ENCODE data around the gene NLN. TPM values are rescaled to one million over a fixed set of nuclear protein-coding genes. Genes with fewer than 3 reads are reported as not detected.

NLN gene
- total RNA-seq, 1 experiment from 2014 or later, result 34.8 TPM

DNA sequence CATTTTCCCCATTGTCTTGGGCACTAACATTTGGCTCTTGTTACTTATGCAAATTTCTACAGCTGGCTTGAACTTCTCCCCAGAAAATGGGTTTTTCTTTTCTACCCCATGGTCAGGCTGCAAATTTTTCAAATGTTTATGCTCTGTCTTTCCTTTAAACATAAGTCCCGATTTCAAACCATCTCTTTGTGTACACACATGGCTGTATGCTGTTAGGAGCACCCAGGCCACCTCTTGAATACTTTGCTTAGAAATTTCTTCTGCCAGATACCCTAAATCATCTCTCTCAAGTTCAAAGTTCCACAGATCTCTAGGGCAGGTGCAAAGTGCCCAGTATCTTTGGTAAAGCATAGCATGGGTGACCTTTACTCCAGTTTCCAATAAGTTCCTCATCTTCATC is 45.6 kb downstream of the NLN start:
- H3K4me3 ChIP-seq (ENCODE audit: low read depth, low read length), result no peak overlapping the region
- Mint-ChIP-seq H3K36me3 (ENCODE audit: insufficient read depth, unreplicated experiment) (peaks cover 21% of the 10 kb centered on the region), H3K27me3 (ENCODE audit: insufficient read depth, unreplicated experiment) (no peaks in the 10 kb centered on the region), H3K4me3 (ENCODE audit: unreplicated experiment) (no peak overlapping the region), H3K9me3 (ENCODE audit: unreplicated experiment) (peaks cover 12% of the 10 kb centered on the region), H3K4me1 (ENCODE audit: low read depth, unreplicated experiment) (no peaks in the 10 kb centered on the region), H3K27ac (ENCODE audit: unreplicated experiment) (no peak overlapping the region)
- POLR2A ChIA-PET, result no interaction called here
- no peaks in the 10 kb centered on the region; the same call in 1 of the 2 replicates for H3K36me3 ChIP-seq (ENCODE audit: control insufficient read depth, insufficient read depth, low read length)
- intact Hi-C loops (cut with micrococcal nuclease; ENCODE audit: unreplicated experiment), result no loop called here
- no peak for DNase-seq
- no peaks in the 10 kb centered on the region for H3K9me3 ChIP-seq
- H3K27me3 ChIP-seq (replicated peaks; ENCODE audit: control insufficient read depth, insufficient read depth, low read length), result no peaks in the 10 kb centered on the region
- TF ChIP-seq, protein P1, sequence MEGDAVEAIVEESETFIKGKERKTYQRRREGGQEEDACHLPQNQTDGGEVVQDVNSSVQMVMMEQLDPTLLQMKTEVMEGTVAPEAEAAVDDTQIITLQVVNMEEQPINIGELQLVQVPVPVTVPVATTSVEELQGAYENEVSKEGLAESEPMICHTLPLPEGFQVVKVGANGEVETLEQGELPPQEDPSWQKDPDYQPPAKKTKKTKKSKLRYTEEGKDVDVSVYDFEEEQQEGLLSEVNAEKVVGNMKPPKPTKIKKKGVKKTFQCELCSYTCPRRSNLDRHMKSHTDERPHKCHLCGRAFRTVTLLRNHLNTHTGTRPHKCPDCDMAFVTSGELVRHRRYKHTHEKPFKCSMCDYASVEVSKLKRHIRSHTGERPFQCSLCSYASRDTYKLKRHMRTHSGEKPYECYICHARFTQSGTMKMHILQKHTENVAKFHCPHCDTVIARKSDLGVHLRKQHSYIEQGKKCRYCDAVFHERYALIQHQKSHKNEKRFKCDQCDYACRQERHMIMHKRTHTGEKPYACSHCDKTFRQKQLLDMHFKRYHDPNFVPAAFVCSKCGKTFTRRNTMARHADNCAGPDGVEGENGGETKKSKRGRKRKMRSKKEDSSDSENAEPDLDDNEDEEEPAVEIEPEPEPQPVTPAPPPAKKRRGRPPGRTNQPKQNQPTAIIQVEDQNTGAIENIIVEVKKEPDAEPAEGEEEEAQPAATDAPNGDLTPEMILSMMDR (IDR thresholded peaks at IDR 0.05; ENCODE audit: insufficient read depth in 1 of 2, low read depth in 1 of 2, low read length in 1 of 2, severe bottlenecking in 1 of 2, unreplicated experiment in 1 of 2), result no peak
- no peaks in the 10 kb centered on the region for H3K4me1 ChIP-seq
- no TSS peak for BruUV-seq (replicated peaks)
- CTCF ChIA-PET, result no interaction called here

DNA sequence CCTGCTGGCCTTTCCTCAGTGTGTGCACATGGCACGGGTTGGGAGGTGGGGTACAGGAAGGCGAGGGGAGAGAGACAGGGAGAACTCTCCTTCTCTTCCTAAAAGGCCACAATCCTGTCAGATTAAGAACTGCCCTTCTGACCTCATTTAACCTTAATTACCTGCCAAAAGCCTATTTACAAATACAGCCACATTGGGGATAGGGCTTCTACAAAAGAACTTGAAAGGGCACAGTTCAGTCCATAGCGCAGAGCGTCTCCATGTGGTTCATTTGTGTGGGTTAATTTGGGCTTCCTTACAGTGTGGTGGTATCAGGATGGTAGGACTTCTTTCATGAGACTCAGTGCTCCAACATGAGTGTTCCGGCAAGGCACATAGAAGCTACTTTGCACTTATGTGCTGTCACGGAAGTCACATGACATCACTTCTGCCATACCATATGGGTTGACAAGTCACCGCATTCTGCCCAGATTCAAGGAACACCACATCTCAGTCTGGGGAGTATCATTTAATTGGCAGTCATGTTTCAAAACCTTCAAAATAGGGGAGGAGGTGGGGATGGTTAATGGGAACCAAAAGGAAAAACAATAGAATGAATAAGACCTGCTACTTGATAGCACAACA is 46.8 kb downstream of the NLN start:
- intact Hi-C loops (cut with micrococcal nuclease; ENCODE audit: unreplicated experiment), result no loop called here
- no TSS peak for BruUV-seq (replicated peaks)
- no peak overlapping the region for H3K27ac Mint-ChIP-seq (ENCODE audit: unreplicated experiment)

GRCh38 chr5:65769539-65769938 is 47.5 kb downstream of the NLN start:
- peaks cover 12% of the 10 kb centered on the region for H3K9me3 Mint-ChIP-seq (ENCODE audit: unreplicated experiment)
- POLR2A ChIA-PET, result no interaction called here
- no peak for DNase-seq

More for the DNA sequence above, 46.8 kb downstream of the NLN start:
- TF ChIP-seq, protein P1 (IDR thresholded peaks at IDR 0.05; ENCODE audit: insufficient read depth in 1 of 2, low read depth in 1 of 2, low read length in 1 of 2, severe bottlenecking in 1 of 2, unreplicated experiment in 1 of 2), result no peak
- H3K9me3 ChIP-seq, result no peaks in the 10 kb centered on the region
- Mint-ChIP-seq H3K27me3 (ENCODE audit: insufficient read depth, unreplicated experiment) (no peaks in the 10 kb centered on the region), H3K4me3 (ENCODE audit: unreplicated experiment) (no peak overlapping the region), H3K9me3 (ENCODE audit: unreplicated experiment) (peaks cover 12% of the 10 kb centered on the region), H3K36me3 (ENCODE audit: insufficient read depth, unreplicated experiment) (peaks cover 15% of the 10 kb centered on the region), H3K4me1 (ENCODE audit: low read depth, unreplicated experiment) (no peaks in the 10 kb centered on the region)
- no peaks in the 10 kb centered on the region; the same call in 1 of the 2 replicates for H3K36me3 ChIP-seq (ENCODE audit: control insufficient read depth, insufficient read depth, low read length)
- ChIA-PET POLR2A (no interaction called here), CTCF (no interaction called here)
- no peaks in the 10 kb centered on the region for H3K4me1 ChIP-seq
- no peaks in the 10 kb centered on the region for H3K27me3 ChIP-seq (replicated peaks; ENCODE audit: control insufficient read depth, insufficient read depth, low read length)
- H3K4me3 ChIP-seq (ENCODE audit: low read depth, low read length), result no peak overlapping the region
- no peak for DNase-seq

More at GRCh38 chr5:65769539-65769938, 47.5 kb downstream of the NLN start:
- CTCF ChIA-PET, result no interaction called here
- Mint-ChIP-seq H3K27ac (ENCODE audit: unreplicated experiment) (no peak overlapping the region), H3K27me3 (ENCODE audit: insufficient read depth, unreplicated experiment) (no peaks in the 10 kb centered on the region), H3K4me3 (ENCODE audit: unreplicated experiment) (no peak overlapping the region), H3K36me3 (ENCODE audit: insufficient read depth, unreplicated experiment) (peaks cover 15% of the 10 kb centered on the region), H3K4me1 (ENCODE audit: low read depth, unreplicated experiment) (no peaks in the 10 kb centered on the region)
- TF ChIP-seq, protein P1 (IDR thresholded peaks at IDR 0.05; ENCODE audit: insufficient read depth in 1 of 2, low read depth in 1 of 2, low read length in 1 of 2, severe bottlenecking in 1 of 2, unreplicated experiment in 1 of 2), result no peak
- Histone ChIP-seq H3K4me1 (no peaks in the 10 kb centered on the region), H3K27me3 (replicated peaks; ENCODE audit: control insufficient read depth, insufficient read depth, low read length) (no peaks in the 10 kb centered on the region), H3K9me3 (no peaks in the 10 kb centered on the region), H3K36me3 (ENCODE audit: control insufficient read depth, insufficient read depth, low read length) (no peaks in the 10 kb centered on the region; the same call in 1 of the 2 replicates), H3K4me3 (ENCODE audit: low read depth, low read length) (no peak overlapping the region)
- BruUV-seq (replicated peaks), result no TSS peak
- intact Hi-C loops (cut with micrococcal nuclease; ENCODE audit: unreplicated experiment), result no loop called here
